MM.1S (cell line): ENCODE measurements around the gene MAGI1.

ENCODE experiments used
- CTCF ChIP-seq: fragments of 300-600 bp; sonication (generic); IDR thresholded peaks from 2 replicates; pipeline ENCODE4 v1.5.1; 2016; ENCODE audit warnings: antibody characterized with exemption, low read length, mixed read lengths
- EZH2 ChIP-seq: fragments of 300-600 bp; sonication (generic); optimal IDR thresholded peaks from 2 replicates; pipeline ENCODE3; 2017; ENCODE audit warnings: low read depth, mild to moderate bottlenecking, antibody characterized with exemption, low read length, mixed read lengths
- EZH2phosphoT487 ChIP-seq: fragments of 300-600 bp; sonication (generic); IDR thresholded peaks from 2 replicates; pipeline ENCODE4 v1.6.1; 2018; ENCODE audit warnings: antibody characterized with exemption, low read length

GRCh38 chr3:66050821-66051220, 12.1 kb upstream of the MAGI1 start:
- TF ChIP-seq CTCF (no peak), EZH2 (no peak), EZH2phosphoT487 (no peak)
